SK-N-MC (cell line): Measurements from ENCODE around the gene CABCOCO1.

Experiments used
- EZH2 ChIP-seq: fragments of 200-600 bp; sonication (generic); IDR thresholded peaks from one replicate; pipeline ENCODE4 v1.6.1; 2017; ENCODE audit warnings: antibody characterized with exemption
- FOXP2 ChIP-seq: optimal IDR thresholded peaks from 2 replicates; pipeline ENCODE3; 2011; ENCODE audit warnings: mild to moderate bottlenecking, moderate library complexity; ENCODE audit not compliant: insufficient read depth; ENCODE audit errors: extremely low read length, control extremely low read depth
- POLR2AphosphoS5 ChIP-seq: IDR thresholded peaks from 2 replicates; pipeline ENCODE4 v1.6.1; 2012; ENCODE audit warnings: mild to moderate bottlenecking, low read depth, low read length, borderline replicate concordance

GRCh38 chr10:61698968-61699655 lies 36.4 kb downstream of the CABCOCO1 start:
- TF ChIP-seq EZH2 (no peak), POLR2AphosphoS5 (no peak), FOXP2 (no peak)
